Measurements from ENCODE around the gene CBY1.

- no peak for TF ChIP-seq POLR2A (IDR thresholded peaks at IDR 0.05; ENCODE audit: low read length)
- TF ChIP-seq GATA1 (IDR thresholded peaks at IDR 0.05; ENCODE audit: low read depth, low read length) = no peak
These were observed 48.3 kb downstream of the CBY1 start for GRCh38 chr22:38704654-38705234.

Measured in erythroblast (primary cell).